GM12878 (cell line): ENCODE measurements around the gene ARHGAP26. TPM values are rescaled to one million over a fixed set of nuclear protein-coding genes. Genes with fewer than 3 reads are reported as not detected.

Experiments used
- ATAC-seq: fragments of 200-7000 bp; cut with Tn5 transposase; 3 replicates; pipeline ENCODE4 v1.9.1; 2020; ENCODE audit warnings: mild to moderate bottlenecking, moderate library complexity
- BruUV-seq: library from RNA; stranded (reverse); fragments of 400-500 nt; replicated peaks from 2 replicates; lab custom pipeline; 2021; lab: Mats Ljungman, UMichigan
- CTCF ChIA-PET: fragments of 300-600 bp; sonication (Branson Sonifier 250); formaldehyde crosslinking; extraction: SDS; loops from one replicate; lab custom pipeline; 2021; ENCODE audit warnings: inconsistent platforms; lab: Yijun Ruan, JAX
- POLR2A ChIA-PET: fragments of 350-600 bp; formaldehyde crosslinking; extraction: SDS; loops from one replicate; lab custom pipeline; 2021; ENCODE audit warnings: inconsistent platforms; lab: Charles Lee
- RAD21 ChIA-PET: fragments of 300-600 bp; sonication (Branson Sonifier 250); formaldehyde crosslinking; loops from one replicate; lab custom pipeline; 2023; ENCODE audit warnings: antibody characterized with exemption; ENCODE audit not compliant: unreplicated experiment; lab: Charles Lee
- SMC1A ChIA-PET: fragments of 300-600 bp; sonication (Branson Sonifier 250); formaldehyde crosslinking; loops from one replicate; lab custom pipeline; 2023; ENCODE audit not compliant: unreplicated experiment, uncharacterized antibody; lab: Charles Lee
- DNase-seq: peaks from one replicate; pipeline ENCODE4 v3.0.0-alpha.2; 2011; ENCODE audit warnings: low read depth, low spot score
- FAIRE-seq: peaks from 3 replicates; lab custom pipeline; 2011; peaks lifted over from hg19 to GRCh38; lab: Jason Lieb, UNC
- H2AFZ ChIP-seq: 2 replicates; pipeline ENCODE4 v1.6.0; 2011; ENCODE audit warnings: low read depth, low read length, control low read depth; ENCODE audit not compliant: control insufficient read depth
- H3K27ac ChIP-seq: 2 replicates; pipeline ENCODE4 v1.5.1; 2011; ENCODE audit warnings: control low read depth; ENCODE audit not compliant: control insufficient read depth, insufficient read depth
- H3K27me3 ChIP-seq, 2 experiments: replicated peaks in 1 of 2; 2 replicates each; pipeline versions ENCODE4 v1.6.0 to v1.6.1; 2011; ENCODE audit warnings: low read length in 1 of 2; ENCODE audit not compliant: control insufficient read depth in 2 of 2, insufficient read depth in 2 of 2
- H3K36me3 ChIP-seq, 2 experiments: 2 replicates each; pipeline ENCODE4 v1.5.1; 2011; ENCODE audit warnings: low read length in 1 of 2; ENCODE audit not compliant: control insufficient read depth in 2 of 2, insufficient read depth in 2 of 2
- H3K4me1 ChIP-seq: 2 replicates; pipeline ENCODE4 v1.6.1; 2011; ENCODE audit warnings: mild to moderate bottlenecking, low read length, moderate library complexity, mixed read lengths; ENCODE audit not compliant: control insufficient read depth, insufficient read depth
- H3K4me2 ChIP-seq: 2 replicates; pipeline ENCODE4 v1.6.0; 2011; ENCODE audit warnings: control low read depth; ENCODE audit not compliant: control insufficient read depth, insufficient read depth
- H3K4me3 ChIP-seq: fragments of 200-600 bp; sonication (generic); 2 replicates; pipeline ENCODE4 v1.5.1; 2016
- H3K79me2 ChIP-seq: 2 replicates; pipeline ENCODE4 v1.6.0; 2011; ENCODE audit warnings: low read length; ENCODE audit not compliant: control insufficient read depth, insufficient read depth
- H3K9ac ChIP-seq: 2 replicates; pipeline ENCODE4 v1.8.0; 2011; ENCODE audit warnings: low read length, control low read depth, mixed read lengths; ENCODE audit not compliant: control insufficient read depth, insufficient read depth
- H3K9me3 ChIP-seq: replicated peaks from 3 replicates; pipeline ENCODE4 v1.5.1; 2011; ENCODE audit warnings: mild to moderate bottlenecking, low read length; ENCODE audit not compliant: control insufficient read depth, insufficient read depth
- H4K20me1 ChIP-seq: 2 replicates; pipeline ENCODE4 v1.6.0; 2011; ENCODE audit not compliant: control insufficient read depth, insufficient read depth
- CBX3 ChIP-seq: fragments of 200-600 bp; sonication (generic); IDR thresholded peaks from 2 replicates; pipeline ENCODE4 v1.6.1; 2016; ENCODE audit warnings: low read depth, borderline replicate concordance
- E2F4 ChIP-seq: IDR thresholded peaks from 2 replicates; pipeline ENCODE4 v1.6.1; 2012; ENCODE audit warnings: low read depth, low read length, improper control_type of control experiment
- EZH2 ChIP-seq: IDR thresholded peaks from 2 replicates; pipeline ENCODE4 v1.6.1; 2012; ENCODE audit warnings: low read depth, mild to moderate bottlenecking, control low read depth, inconsistent platforms, low read length, borderline replicate concordance; ENCODE audit not compliant: control insufficient read depth
- FOXK2 ChIP-seq: fragments of 450-650 bp; IDR thresholded peaks from 2 replicates; pipeline ENCODE4 v1.6.1; 2017; ENCODE audit warnings: mild to moderate bottlenecking, moderate library complexity
- GABPA ChIP-seq: IDR thresholded peaks from 2 replicates; pipeline ENCODE4 v1.6.1; 2014; ENCODE audit warnings: antibody characterized with exemption, low read depth, mild to moderate bottlenecking, inconsistent platforms
- HDAC2 ChIP-seq: fragments of 200-600 bp; sonication (generic); IDR thresholded peaks from 2 replicates; pipeline ENCODE4 v1.6.1; 2017
- MYB ChIP-seq: fragments of 150-350 bp; IDR thresholded peaks from 2 replicates; pipeline ENCODE4 v1.6.1; 2014; ENCODE audit warnings: mild to moderate bottlenecking, low read depth, low read length, borderline replicate concordance
- PAX8 ChIP-seq: fragments of 450-650 bp; IDR thresholded peaks from 2 replicates; pipeline ENCODE4 v1.6.1; 2017; ENCODE audit warnings: mild to moderate bottlenecking, moderate library complexity
- POLR2A ChIP-seq: IDR thresholded peaks from 2 replicates; pipeline ENCODE4 v1.6.1; 2011; ENCODE audit warnings: low read depth, mild to moderate bottlenecking, low read length
- RAD51 ChIP-seq: fragments of 450-650 bp; IDR thresholded peaks from 2 replicates; pipeline ENCODE4 v1.6.1; 2016; ENCODE audit warnings: moderate library complexity, mild to moderate bottlenecking, inconsistent platforms
- RELB ChIP-seq: fragments of 450-650 bp; IDR thresholded peaks from 2 replicates; pipeline ENCODE4 v1.6.1; 2017; ENCODE audit warnings: low read depth, mild to moderate bottlenecking, moderate library complexity
- RUNX3 ChIP-seq: IDR thresholded peaks from 2 replicates; pipeline ENCODE4 v1.6.1; 2012; ENCODE audit warnings: low read length, inconsistent platforms
- WRNIP1 ChIP-seq: IDR thresholded peaks from 2 replicates; pipeline ENCODE4 v1.6.1; 2011; ENCODE audit warnings: low read depth, low read length, improper control_type of control experiment, borderline replicate concordance
- ZBTB11 ChIP-seq: fragments of 450-650 bp; formaldehyde crosslinking; IDR thresholded peaks from 2 replicates; pipeline ENCODE4 v1.5.0; 2022; ENCODE audit warnings: mild to moderate bottlenecking, missing genetic modification characterization
- ZNF687 ChIP-seq: fragments of 450-650 bp; IDR thresholded peaks from 2 replicates; pipeline ENCODE4 v1.6.1; 2017; ENCODE audit warnings: mild to moderate bottlenecking, moderate library complexity
- WGBS: methylation state at CpG from one replicate; pipeline ENCODE4 v1.1.6; 2016; ENCODE audit warnings: low lambda C conversion rate; ENCODE audit not compliant: insufficient replicate concordance, insufficient coverage; ENCODE audit errors: missing lambda C conversion rate; 5-methylcytosine and 5-hydroxymethylcytosine counted together
- in situ Hi-C: fragments of 300-500 bp; cut with MboI; formaldehyde crosslinking; loops from 9 replicates; pipeline ENCODE4 v1.14.3; 2018; ENCODE audit warnings: mixed read lengths
- intact Hi-C: fragments of 100-400 bp; cut with micrococcal nuclease; formaldehyde crosslinking; loops from one replicate; pipeline ENCODE4 v1.14.2; 2022; ENCODE audit not compliant: unreplicated experiment
- polyA plus RNA-seq, 11 experiments: library from polyadenylated mRNA; depleted of rRNA in 4 of 11; unstranded in 6 of 11; stranded (reverse) in 5 of 11; fragments of >200 nt; fragmentation: Nextera tagmentation in 4 of 11; fragmentation: Illumina TruSeq in 1 of 11; extraction: Ambion mirVana in 4 of 11; extraction: Trizol in 1 of 11; gene quantifications; 1 replicate in 1 of 11; 2 replicates in 10 of 11; pipeline versions ENCODE4 v1.2.1 to v1.2.3, GENCODE V29; 2011 to 2016; ENCODE audit warnings: inconsistent platforms in 2 of 11, missing spikeins in 2 of 11, low read depth in 1 of 11
- total RNA-seq, 4 experiments: library from RNA; depleted of rRNA in 3 of 4; stranded (reverse); fragments of >200 nt in 3 of 4; fragmentation: Illumina TruSeq in 1 of 4; extraction: Trizol in 1 of 4; gene quantifications; 2 replicates each; pipeline versions ENCODE4 v1.2.1 to v1.2.3, GENCODE V29; 2013 to 2021

Gene ARHGAP26
- total and polyA plus RNA-seq, 10 of the 15 experiments (the other 5 are each of a cell fraction or from before 2014, with no cell fraction given), result 9.4 to 41.5 (median 19.3) TPM

GRCh38 chr5:142897328-142897727 lies 127.2 kb downstream of the ARHGAP26 start:
- no peaks in the 10 kb centered on the region for H4K20me1 ChIP-seq
- ChIA-PET CTCF (interaction anchor here (1.4 to 3.8 kb wide), 2 partner anchors 8 to 17 kb away, joined by 10 to 41 read pairs; no protein-coding TSS in a partner anchor), POLR2A (interaction anchor here (0.5 kb wide), 1 partner anchor 757 kb away, joined by 3 read pairs; no protein-coding TSS in a partner anchor), RAD21 (interaction anchor here (1.0 to 2.1 kb wide), 2 partner anchors 9 to 20 kb away, joined by 3 to 6 read pairs; no protein-coding TSS in a partner anchor), SMC1A (interaction anchor here (0.9 to 2.0 kb wide), 4 partner anchors 9 to 242 kb away, joined by 3 to 5 read pairs (median 3); no protein-coding TSS in a partner anchor)
- DNase-seq (no peak), FAIRE-seq (no peak), ATAC-seq (no peak)
- H3K9ac ChIP-seq, result no peak overlapping the region
- H2AFZ ChIP-seq, result no peak overlapping the region
- no peak overlapping the region for H3K4me3 ChIP-seq
- BruUV-seq, result no TSS peak
- no peaks in the 10 kb centered on the region for H3K4me1 ChIP-seq
- 82% methylated on average over 4 of the region's 4 CpGs for WGBS
- in situ Hi-C loops (no loop called here), intact Hi-C loops (no loop called here)
- H3K36me3 ChIP-seq, result no peaks in the 10 kb centered on the region
- no peak overlapping the region for H3K4me2 ChIP-seq
- H3K27ac ChIP-seq, result no peak overlapping the region
- no peaks in the 10 kb centered on the region for H3K79me2 ChIP-seq
- no peaks in the 10 kb centered on the region for H3K27me3 ChIP-seq
- H3K9me3 ChIP-seq, result no peaks in the 10 kb centered on the region
- no peak for TF ChIP-seq RUNX3
- TF ChIP-seq HDAC2, result no peak
- TF ChIP-seq ZNF687, result no peak
- no peak for TF ChIP-seq POLR2A
- TF ChIP-seq MYB, result no peak
- no peak for TF ChIP-seq GABPA
- no peak for TF ChIP-seq WRNIP1
- no peak for TF ChIP-seq CBX3
- no peak for TF ChIP-seq FOXK2
- TF ChIP-seq EZH2, result no peak
- TF ChIP-seq E2F4, result no peak
- TF ChIP-seq ZBTB11 (CRISPR knock-in tag), result no peak
- no peak for TF ChIP-seq RAD51
- TF ChIP-seq RELB, result no peak
- no peak for TF ChIP-seq PAX8
